Endothelial cell of umbilical vein (primary cell): ENCODE results near the gene NPM1. TPM values are rescaled to one million over a fixed set of nuclear protein-coding genes. Genes with fewer than 3 reads are reported as not detected.

Experiments
- BruUV-seq: library from RNA; stranded (reverse); fragments of 400-500 nt; replicated peaks from 2 replicates; lab custom pipeline; 2021; lab: Mats Ljungman, UMichigan
- CTCF ChIA-PET: fragments of 300-600, 350-600 bp; sonication (Branson Sonifier 250); formaldehyde crosslinking; loops from one replicate; lab custom pipeline; 2021; ENCODE audit warnings: antibody characterized with exemption, inconsistent platforms; lab: Charles Lee
- POLR2A ChIA-PET: fragments of 300-600, 350-600 bp; sonication (Branson Sonifier 250); formaldehyde crosslinking; loops from one replicate; lab custom pipeline; 2021; ENCODE audit warnings: antibody characterized with exemption, inconsistent platforms; lab: Charles Lee
- DNase-seq: peaks from one replicate; pipeline ENCODE4 v3.0.0-alpha.2; 2011; ENCODE audit warnings: low read depth, low spot score
- FAIRE-seq: peaks from 2 replicates; lab custom pipeline; 2011; peaks lifted over from hg19 to GRCh38; lab: Jason Lieb, UNC
- H2AFZ ChIP-seq: 2 replicates; pipeline ENCODE4 v1.6.0; 2012; ENCODE audit warnings: low read depth, low read length, control low read depth, inconsistent platforms
- H3K27ac ChIP-seq: 2 replicates; pipeline ENCODE4 v1.5.1; 2011; ENCODE audit warnings: low read depth, mild to moderate bottlenecking, control low read depth, low read length, moderate library complexity; ENCODE audit not compliant: insufficient read depth
- H3K27me3 ChIP-seq, 2 experiments: 2 replicates each; pipeline versions ENCODE4 v1.6.0 to v1.6.1; 2011; ENCODE audit warnings: low read length in 2 of 2, mixed read lengths in 1 of 2; ENCODE audit not compliant: control insufficient read depth in 2 of 2, insufficient read depth in 2 of 2
- H3K36me3 ChIP-seq, 2 experiments: 2 replicates in 1 of 2; 3 replicates in 1 of 2; pipeline ENCODE4 v1.5.1; 2011; ENCODE audit warnings: low read length in 2 of 2, mild to moderate bottlenecking in 1 of 2, moderate library complexity in 1 of 2; ENCODE audit not compliant: control insufficient read depth in 2 of 2, insufficient read depth in 2 of 2; ENCODE audit errors: extremely low read depth in 1 of 2
- H3K4me1 ChIP-seq: 3 replicates; pipeline ENCODE4 v1.5.1; 2011; ENCODE audit warnings: mild to moderate bottlenecking, low read length; ENCODE audit not compliant: control insufficient read depth, insufficient read depth; ENCODE audit errors: extremely low read depth
- H3K4me2 ChIP-seq: 2 replicates; pipeline ENCODE4 v1.6.1; 2011; ENCODE audit warnings: low read length, control low read depth, mixed read lengths; ENCODE audit not compliant: insufficient read depth
- H3K4me3 ChIP-seq, 3 experiments: fragments of 200-600 bp in 1 of 3; sonication (generic), shearing (Covaris generic) in 1 of 3; replicated peaks in 1 of 3; 2 replicates each; pipeline ENCODE4 v1.5.1; 2011 to 2016; ENCODE audit warnings: control low read depth in 3 of 3, low read length in 3 of 3, mild to moderate bottlenecking in 2 of 3, inconsistent platforms in 1 of 3, low read depth in 1 of 3, moderate library complexity in 1 of 3; ENCODE audit not compliant: insufficient read depth in 1 of 3
- H3K79me2 ChIP-seq: 2 replicates; pipeline ENCODE4 v1.6.0; 2012; ENCODE audit warnings: low read length, inconsistent platforms; ENCODE audit not compliant: control insufficient read depth, insufficient read depth
- H3K9ac ChIP-seq: replicated peaks from 2 replicates; pipeline ENCODE3; 2011; ENCODE audit warnings: low read length, control low read depth; ENCODE audit not compliant: insufficient read depth; ENCODE audit errors: extremely low read depth
- H3K9me1 ChIP-seq: replicated peaks from 3 replicates; pipeline ENCODE4 v1.6.0; 2011; ENCODE audit warnings: mild to moderate bottlenecking, low read length; ENCODE audit not compliant: control insufficient read depth, insufficient read depth; ENCODE audit errors: extremely low read depth
- H3K9me3 ChIP-seq: replicated peaks from 2 replicates; pipeline ENCODE4 v1.5.1; 2012; ENCODE audit warnings: low read length, inconsistent platforms; ENCODE audit not compliant: control insufficient read depth, insufficient read depth
- H4K20me1 ChIP-seq: replicated peaks from 2 replicates; pipeline ENCODE3; 2011; ENCODE audit warnings: mild to moderate bottlenecking, low read length; ENCODE audit not compliant: control insufficient read depth, insufficient read depth; ENCODE audit errors: extremely low read depth
- CTCF ChIP-seq, 2 donors: IDR thresholded peaks; 1 replicate in 1 of 2; 2 replicates in 1 of 2; pipeline ENCODE4 v1.5.1; 2011; ENCODE audit warnings: low read length in 2 of 2, mild to moderate bottlenecking in 2 of 2, moderate library complexity in 2 of 2, control low read depth in 1 of 2, inconsistent platforms in 1 of 2, low read depth in 1 of 2; ENCODE audit not compliant: insufficient read depth in 1 of 2; ENCODE audit errors: extremely low read depth in 1 of 2
- EZH2 ChIP-seq: IDR thresholded peaks from 2 replicates; pipeline ENCODE4 v1.6.1; 2012; ENCODE audit warnings: borderline replicate concordance, low read depth, mild to moderate bottlenecking, moderate library complexity, low read length, inconsistent platforms; ENCODE audit not compliant: severe bottlenecking
- FOS ChIP-seq: IDR thresholded peaks from 2 replicates; pipeline ENCODE4 v1.6.1; 2011; ENCODE audit warnings: mild to moderate bottlenecking, low read length, moderate library complexity, borderline replicate concordance; ENCODE audit not compliant: insufficient read depth
- GATA2 ChIP-seq: IDR thresholded peaks from 2 replicates; pipeline ENCODE4 v1.7.0; 2011; ENCODE audit warnings: low read depth, mild to moderate bottlenecking, moderate library complexity, mixed read lengths, low read length; ENCODE audit not compliant: insufficient read length, insufficient read depth
- JUN ChIP-seq: IDR thresholded peaks from 2 replicates; pipeline ENCODE4 v1.6.1; 2011; ENCODE audit warnings: borderline replicate concordance, low read depth; ENCODE audit not compliant: insufficient read length, insufficient read depth
- MYC ChIP-seq: IDR thresholded peaks from one replicate; pipeline ENCODE4 v1.6.1; 2011; ENCODE audit warnings: mild to moderate bottlenecking, low read depth, low read length
- POLR2A ChIP-seq: IDR thresholded peaks from 2 replicates; pipeline ENCODE4 v1.6.1; 2012; ENCODE audit warnings: low read depth, mild to moderate bottlenecking, control low read depth, low read length
- POLR2AphosphoS5 ChIP-seq: IDR thresholded peaks from 2 replicates; pipeline ENCODE4 v1.6.1; 2012; ENCODE audit warnings: low read depth, mild to moderate bottlenecking, control low read depth, low read length, moderate library complexity; ENCODE audit not compliant: insufficient read depth
- dilution Hi-C: fragments of 300-500 bp; cut with MboI; formaldehyde crosslinking; loops from one replicate; pipeline ENCODE4 v1.15.0; 2019; ENCODE audit warnings: low sequenced_read_pairs; ENCODE audit not compliant: extremely low pct_ligation_motif_present
- intact Hi-C: fragments of 100-400 bp; cut with micrococcal nuclease; formaldehyde crosslinking; loops from one replicate; pipeline ENCODE4 v1.10.0; 2022
- polyA plus RNA-seq, 4 experiments: library from polyadenylated mRNA; depleted of rRNA in 3 of 4; stranded (reverse) in 3 of 4; unstranded in 1 of 4; fragments of >200 nt; gene quantifications; 2 replicates each; pipeline versions ENCODE4 v1.2.1 to v1.2.3, GENCODE V29; 2011 to 2012; ENCODE audit warnings: missing spikeins in 1 of 4
- total RNA-seq: library from RNA; stranded (reverse); gene quantifications from 2 replicates; pipeline ENCODE4 v1.2.3, GENCODE V29; 2021
- TF ChIP-seq, protein P1 (sequence below): IDR thresholded peaks from 2 replicates; pipeline ENCODE4 v1.6.1; 2011; ENCODE audit not compliant: insufficient read depth, insufficient read length

The NPM1 gene
- total and polyA plus RNA-seq, 2 donors (not counting 3 experiments of a cell fraction or from before 2014, with no cell fraction given), result 618 to 1,695 TPM

DNA sequence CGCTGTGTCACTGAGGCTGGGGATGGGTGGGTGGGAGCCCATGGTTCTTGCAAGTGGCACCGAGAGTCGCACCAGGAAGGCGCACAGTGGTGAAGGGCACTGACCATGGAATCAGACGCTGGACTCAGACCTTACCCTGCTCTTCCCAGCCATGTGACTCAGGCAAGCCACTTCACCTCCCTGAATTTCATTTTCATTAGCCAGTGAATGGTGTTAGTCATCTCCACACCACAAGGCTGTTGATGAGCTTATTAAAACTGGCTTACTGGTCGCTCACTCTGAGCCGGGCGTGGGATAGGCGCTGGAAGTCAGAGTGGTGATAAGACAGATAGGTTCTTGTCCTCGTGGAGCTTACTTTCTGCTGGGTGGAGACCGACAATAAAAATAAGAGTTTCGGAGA, 56.9 kb downstream of the NPM1 start:
- Histone ChIP-seq H3K9me3 (no peaks in the 10 kb centered on the region), H3K79me2 (no peaks in the 10 kb centered on the region), H2AFZ (no peak overlapping the region), H3K27ac (no peak overlapping the region), H3K36me3 (no peaks in the 10 kb centered on the region), H3K9ac (no peak overlapping the region), H3K4me3 (no peak overlapping the region), H4K20me1 (no peaks in the 10 kb centered on the region), H3K27me3 (no peaks in the 10 kb centered on the region), H3K4me2 (no peak overlapping the region), H3K4me1 (peaks cover 2% of the 10 kb centered on the region), H3K9me1 (no peaks in the 10 kb centered on the region)
- ChIA-PET POLR2A (no interaction called here), CTCF (no interaction called here)
- intact Hi-C loops (no loop called here), dilution Hi-C loops (no loop called here)
- BruUV-seq, result no TSS peak
- DNase-seq (no peak), FAIRE-seq (no peak)
- TF ChIP-seq JUN (no peak), FOS (no peak), EZH2 (no peak), GATA2 (no peak), POLR2A (no peak), CTCF (IDR thresholded peaks at IDR 0.05; ENCODE audit: extremely low read depth in 1 of 2, insufficient read depth in 1 of 2, low read depth in 1 of 2, low read length in 2 of 2) (no peak), MYC (no peak), POLR2AphosphoS5 (no peak)
- TF ChIP-seq, protein P1, sequence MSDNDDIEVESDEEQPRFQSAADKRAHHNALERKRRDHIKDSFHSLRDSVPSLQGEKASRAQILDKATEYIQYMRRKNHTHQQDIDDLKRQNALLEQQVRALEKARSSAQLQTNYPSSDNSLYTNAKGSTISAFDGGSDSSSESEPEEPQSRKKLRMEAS, result no peak
